ENCODE measurements around the gene FKRP.

Gene FKRP

GRCh38 chr19:46732966-46733689, 12.7 kb upstream of the FKRP start:
- TF ChIP-seq CTCF (IDR thresholded peaks at IDR 0.05; ENCODE audit: insufficient read depth, missing control alignments): no peak
- DNase-seq (ENCODE audit: insufficient read length, low spot score) (no peak), FAIRE-seq (no peak)

DNA sequence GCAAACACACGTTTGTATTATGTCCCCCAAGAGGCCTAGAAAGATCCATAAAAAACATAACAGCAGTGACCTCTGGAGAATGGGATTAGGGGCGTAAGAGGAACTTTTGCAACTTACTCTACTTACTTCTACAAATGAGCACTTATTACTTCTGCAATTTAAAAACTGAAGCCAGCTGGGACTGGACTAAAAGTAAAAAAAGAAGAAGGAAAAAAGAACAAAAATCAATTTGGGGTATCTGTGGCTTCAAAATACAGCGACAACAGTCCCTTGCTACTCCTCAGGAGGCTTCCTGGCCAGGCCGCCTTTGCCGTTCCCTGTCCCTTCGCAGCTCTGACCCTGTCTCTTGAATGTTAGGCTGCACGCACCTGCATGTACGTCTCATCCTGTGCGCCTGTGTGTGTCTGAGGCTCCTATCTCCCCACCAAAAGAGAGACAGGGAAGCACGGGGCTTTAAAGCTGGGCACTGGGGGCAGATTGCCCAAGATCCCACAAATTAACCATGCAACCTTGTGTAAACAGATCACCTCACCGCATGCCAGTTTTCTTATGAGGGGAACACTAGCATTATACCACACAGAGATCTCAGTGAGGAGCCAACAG, 12.1 kb upstream of the FKRP start:
- no peak for TF ChIP-seq CTCF (IDR thresholded peaks at IDR 0.05; ENCODE audit: insufficient read depth, missing control alignments)
- DNase-seq (ENCODE audit: insufficient read length, low spot score) (no peak), FAIRE-seq (no peak)

DNA sequence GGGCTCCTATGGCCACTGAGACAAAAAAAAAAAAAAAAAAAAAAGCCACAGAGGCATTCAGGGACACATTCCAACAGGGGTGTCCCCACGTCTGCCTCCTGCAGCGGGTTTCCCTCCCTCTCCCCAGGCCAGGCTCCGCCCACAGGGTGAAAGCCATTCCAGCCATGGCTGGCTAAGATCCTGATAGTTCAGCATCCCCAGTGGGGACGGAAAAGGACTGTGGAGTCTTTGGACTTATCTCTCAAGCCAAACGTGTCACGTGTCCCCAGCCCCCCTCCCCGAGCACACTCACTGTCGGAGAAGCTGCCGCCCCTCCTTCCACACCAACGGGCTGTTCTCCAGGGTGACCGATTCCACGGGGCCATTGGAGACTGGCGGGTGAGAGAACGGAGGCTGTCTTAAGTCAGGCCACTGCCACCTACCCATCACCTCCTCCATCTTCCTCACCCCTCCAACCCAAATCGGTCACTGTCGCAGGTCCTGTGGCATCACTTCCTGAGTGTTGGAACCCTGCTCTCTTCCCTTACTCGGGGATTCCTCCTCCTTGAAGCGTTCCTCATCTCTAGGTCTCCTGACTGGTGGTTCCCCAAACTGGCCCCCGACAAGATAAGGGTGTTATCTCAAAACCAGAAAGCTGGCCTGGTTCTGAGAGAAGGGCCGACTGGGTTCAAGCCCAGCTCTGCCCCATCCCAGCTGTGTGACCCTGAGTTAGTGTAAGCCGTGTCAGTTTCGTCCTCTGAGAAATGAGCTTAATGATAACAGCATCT, 9.1 kb upstream of the FKRP start:
- DNase-seq (ENCODE audit: insufficient read length, low spot score) (no peak), FAIRE-seq (no peak)
- TF ChIP-seq CTCF (IDR thresholded peaks at IDR 0.05; ENCODE audit: insufficient read depth, missing control alignments): no peak

DNA sequence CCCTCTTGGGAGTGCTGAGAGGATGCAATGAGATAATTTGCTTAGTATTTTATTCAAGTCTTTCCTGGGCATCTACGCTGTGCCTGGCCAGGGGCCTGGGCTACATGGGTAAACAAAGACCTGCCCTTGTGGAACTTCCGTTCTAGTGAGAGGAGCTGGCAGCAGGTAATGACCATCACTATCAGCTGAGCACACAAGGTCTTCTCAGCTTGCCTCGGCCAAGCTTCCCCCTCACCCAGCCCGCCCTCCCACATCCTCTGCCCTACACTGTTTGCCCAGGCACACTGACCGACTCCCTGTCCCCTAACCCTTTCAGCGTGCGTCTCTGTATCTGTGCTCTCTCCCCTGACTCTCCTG, 8.6 kb upstream of the FKRP start:
- FAIRE-seq (no peak), DNase-seq (ENCODE audit: insufficient read length, low spot score) (no peak)
- no peak for TF ChIP-seq CTCF (IDR thresholded peaks at IDR 0.05; ENCODE audit: insufficient read depth, missing control alignments)

- FAIRE-seq (no peak), DNase-seq (ENCODE audit: insufficient read length, low spot score) (no peak)
- no peak for TF ChIP-seq CTCF (IDR thresholded peaks at IDR 0.05; ENCODE audit: insufficient read depth, missing control alignments)
These were observed 8.1 kb upstream of the FKRP start for GRCh38 chr19:46737761-46738171.

DNA sequence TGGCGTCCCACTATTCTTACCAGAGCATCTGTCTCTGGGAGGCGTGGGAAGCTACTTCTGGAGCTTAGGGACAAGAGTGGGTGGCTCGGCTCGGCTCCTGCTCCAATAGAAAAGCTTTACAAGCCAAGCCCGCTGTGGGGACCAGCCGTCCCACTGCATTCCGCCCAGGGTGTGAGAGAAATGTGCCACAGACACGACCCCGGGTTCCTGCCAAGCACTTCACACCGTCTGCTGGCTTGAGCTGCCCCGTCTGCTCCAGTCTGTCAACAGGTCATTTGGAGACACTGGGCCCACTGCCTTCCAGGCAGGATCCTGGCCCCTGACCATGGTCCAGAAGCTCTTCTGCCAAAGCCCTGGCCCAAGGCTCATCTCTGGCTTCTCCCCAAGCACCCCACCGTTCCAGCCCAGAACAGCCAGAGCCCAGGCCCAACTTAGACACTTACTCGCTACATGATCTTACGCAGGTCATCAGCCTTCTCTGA, 6.5 kb upstream of the FKRP start:
- DNase-seq (ENCODE audit: insufficient read length, low spot score) (no peak), FAIRE-seq (no peak)
- TF ChIP-seq CTCF (IDR thresholded peaks at IDR 0.05; ENCODE audit: insufficient read depth, missing control alignments): no peak

All from D721Med (cell line).